Ishikawa (cell line): Measurements from ENCODE around the gene BBS9.

ENCODE experiments used
- CEBPB ChIP-seq: IDR thresholded peaks from 2 replicates; pipeline ENCODE4 v1.6.1; 2012
- CREB1 ChIP-seq: IDR thresholded peaks from 2 replicates; pipeline ENCODE4 v1.6.1; 2012; ENCODE audit warnings: low read depth
- EGR1 ChIP-seq: IDR thresholded peaks from 2 replicates; pipeline ENCODE4 v1.6.1; 2012
- EP300 ChIP-seq: IDR thresholded peaks from 2 replicates; pipeline ENCODE4 v1.6.1; 2012; ENCODE audit warnings: borderline replicate concordance
- FOXM1 ChIP-seq: IDR thresholded peaks from 2 replicates; pipeline ENCODE4 v1.6.1; 2012; ENCODE audit warnings: low read depth, borderline replicate concordance
- MAX ChIP-seq: IDR thresholded peaks from 2 replicates; pipeline ENCODE4 v1.6.1; 2012
- NFIC ChIP-seq: IDR thresholded peaks from 2 replicates; pipeline ENCODE4 v1.6.1; 2012
- RAD21 ChIP-seq: IDR thresholded peaks from 2 replicates; pipeline ENCODE4 v1.6.1; 2012; ENCODE audit warnings: low read depth
- REST ChIP-seq: IDR thresholded peaks from 2 replicates; pipeline ENCODE4 v1.6.1; 2012; ENCODE audit warnings: low read depth, mild to moderate bottlenecking
- TAF1 ChIP-seq: IDR thresholded peaks from 2 replicates; pipeline ENCODE4 v1.6.1; 2012; ENCODE audit warnings: low read depth, mild to moderate bottlenecking
- TCF12 ChIP-seq: IDR thresholded peaks from 2 replicates; pipeline ENCODE4 v1.6.1; 2012; ENCODE audit warnings: low read depth
- TEAD4 ChIP-seq: IDR thresholded peaks from 2 replicates; pipeline ENCODE4 v1.6.1; 2012
- USF1 ChIP-seq: IDR thresholded peaks from 2 replicates; pipeline ENCODE4 v1.6.1; 2012
- YY1 ChIP-seq: IDR thresholded peaks from 2 replicates; pipeline ENCODE4 v1.6.1; 2012; ENCODE audit warnings: low read depth
- ZBTB7A ChIP-seq: IDR thresholded peaks from 2 replicates; pipeline ENCODE4 v1.6.1; 2012; ENCODE audit warnings: low read depth

The BBS9 gene

GRCh38 chr7:33458581-33458980 is 329.2 kb downstream of the BBS9 start:
- TF ChIP-seq RAD21: no peak
- TF ChIP-seq ZBTB7A: no peak
- no peak for TF ChIP-seq USF1
- no peak for TF ChIP-seq EGR1
- TF ChIP-seq TEAD4: no peak
- TF ChIP-seq FOXM1: no peak
- TF ChIP-seq TAF1: no peak
- no peak for TF ChIP-seq YY1
- TF ChIP-seq TCF12: no peak
- no peak for TF ChIP-seq CEBPB
- TF ChIP-seq REST: no peak
- TF ChIP-seq NFIC: no peak
- no peak for TF ChIP-seq CREB1
- no peak for TF ChIP-seq EP300
- no peak for TF ChIP-seq MAX

- TF ChIP-seq ZBTB7A (no peak), CREB1 (no peak), RAD21 (peak; percentile 41), YY1 (no peak)
Measured at GRCh38 chr7:33459340-33459751, 330.0 kb downstream of the BBS9 start.

GRCh38 chr7:33463131-33463530 is 333.8 kb downstream of the BBS9 start:
- TF ChIP-seq CEBPB (no peak), TCF12 (no peak)

- TF ChIP-seq FOXM1 (no peak), ZBTB7A (no peak), CEBPB (no peak), MAX (no peak), EP300 (no peak), EGR1 (no peak), TEAD4 (no peak), TAF1 (no peak), CREB1 (no peak), RAD21 (no peak)
Measured at GRCh38 chr7:33466203-33466602, 336.8 kb downstream of the BBS9 start.

GRCh38 chr7:33471636-33472242 is 342.4 kb downstream of the BBS9 start:
- no peak for TF ChIP-seq REST
- TF ChIP-seq TAF1: no peak
- no peak for TF ChIP-seq FOXM1
- TF ChIP-seq YY1: no peak
- no peak for TF ChIP-seq ZBTB7A
- TF ChIP-seq RAD21: no peak
- no peak for TF ChIP-seq EP300

- TF ChIP-seq YY1: no peak
- TF ChIP-seq EP300: no peak
- TF ChIP-seq TEAD4: no peak
- TF ChIP-seq TCF12: no peak
- TF ChIP-seq FOXM1: no peak
- no peak for TF ChIP-seq MAX
- no peak for TF ChIP-seq NFIC
- TF ChIP-seq CEBPB: no peak
- no peak for TF ChIP-seq ZBTB7A
- TF ChIP-seq TAF1: no peak
- TF ChIP-seq REST: no peak
- TF ChIP-seq RAD21: no peak
- TF ChIP-seq EGR1: no peak
- no peak for TF ChIP-seq CREB1
- no peak for TF ChIP-seq USF1
Measured at GRCh38 chr7:33472348-33473025, 343.1 kb downstream of the BBS9 start.
